WTC11 (cell line): ENCODE data around the gene MORN1. TPM values are rescaled to one million over a fixed set of nuclear protein-coding genes. Genes with fewer than 3 reads are reported as not detected.

Source experiments
- ATAC-seq: fragments of 200-7000 bp; cut with Tn5 transposase; 2 replicates; pipeline ENCODE4 v1.10.0; 2021; ENCODE audit warnings: mild to moderate bottlenecking, moderate library complexity
- CTCF ChIA-PET: fragments of 300-600 bp; sonication (Branson Sonifier 250); formaldehyde crosslinking; loops from one replicate; lab custom pipeline; 2021; ENCODE audit warnings: antibody characterized with exemption; lab: Charles Lee
- POLR2A ChIA-PET: fragments of 350-600 bp; sonication (Branson Sonifier 250); formaldehyde crosslinking; loops from one replicate; lab custom pipeline; 2021; ENCODE audit warnings: antibody characterized with exemption; lab: Charles Lee
- DNase-seq: peaks from one replicate; pipeline ENCODE4 v3.0.0; 2021; ENCODE audit warnings: low spot score
- H3K27ac Mint-ChIP-seq: 2 replicates; pipeline ENCODE4 v1.8.0; 2021; ENCODE audit warnings: mixed read lengths
- H3K27me3 Mint-ChIP-seq: 2 replicates; pipeline ENCODE4 v1.8.0; 2021; ENCODE audit warnings: low read depth, mild to moderate bottlenecking, moderate library complexity, mixed read lengths
- H3K36me3 Mint-ChIP-seq: 2 replicates; pipeline ENCODE4 v1.8.0; 2021; ENCODE audit warnings: mixed read lengths
- H3K4me1 Mint-ChIP-seq: 2 replicates; pipeline ENCODE4 v1.8.0; 2022; ENCODE audit warnings: mixed read lengths
- H3K4me3 Mint-ChIP-seq: 2 replicates; pipeline ENCODE4 v1.8.0; 2021; ENCODE audit warnings: mild to moderate bottlenecking, moderate library complexity, mixed read lengths
- H3K9me3 Mint-ChIP-seq: 2 replicates; pipeline ENCODE4 v1.8.0; 2021; ENCODE audit warnings: mixed read lengths
- CBFB ChIP-seq: sonication (generic); formaldehyde crosslinking; IDR thresholded peaks from 2 replicates; pipeline ENCODE4 v1.8.1; 2022; ENCODE audit warnings: mild to moderate bottlenecking, low read depth, missing genetic modification reagents
- IRF2 ChIP-seq: sonication (generic); formaldehyde crosslinking; IDR thresholded peaks from 2 replicates; pipeline ENCODE4 v1.8.0; 2022; ENCODE audit warnings: low read depth, missing genetic modification reagents, borderline replicate concordance
- JUN ChIP-seq: sonication (generic); formaldehyde crosslinking; IDR thresholded peaks from 2 replicates; pipeline ENCODE4 v1.8.0; 2023; ENCODE audit warnings: mild to moderate bottlenecking, missing genetic modification reagents
- NFYB ChIP-seq: sonication (generic); formaldehyde crosslinking; conservative IDR thresholded peaks from 2 replicates; pipeline ENCODE4 v1.8.0; 2022; ENCODE audit warnings: low read depth, missing genetic modification reagents
- NR2C2 ChIP-seq: sonication (generic); formaldehyde crosslinking; IDR thresholded peaks from 2 replicates; pipeline ENCODE4 v1.8.0; 2022; ENCODE audit warnings: mild to moderate bottlenecking, missing genetic modification reagents
- RELA ChIP-seq: sonication (generic); formaldehyde crosslinking; IDR thresholded peaks from 2 replicates; pipeline ENCODE4 v1.8.1; 2022; ENCODE audit warnings: missing genetic modification reagents, mild to moderate bottlenecking, borderline replicate concordance
- SMAD3 ChIP-seq: sonication (generic); formaldehyde crosslinking; IDR thresholded peaks from 2 replicates; pipeline ENCODE4 v1.8.0; 2022; ENCODE audit warnings: missing genetic modification reagents, mild to moderate bottlenecking, borderline replicate concordance
- SMAD4 ChIP-seq: sonication (generic); formaldehyde crosslinking; IDR thresholded peaks from 2 replicates; pipeline ENCODE4 v1.8.0; 2022; ENCODE audit warnings: mild to moderate bottlenecking, missing genetic modification reagents
- SOX15 ChIP-seq: fragments of 250-450 bp; sonication (Bioruptor Pico); IDR thresholded peaks from 2 replicates; pipeline ENCODE4 v1.9.0; 2021; ENCODE audit warnings: mild to moderate bottlenecking
- TCF7 ChIP-seq: sonication (generic); formaldehyde crosslinking; IDR thresholded peaks from 2 replicates; pipeline ENCODE4 v1.8.0; 2022; ENCODE audit warnings: mild to moderate bottlenecking, low read depth, missing genetic modification reagents, moderate library complexity
- ZNF121 ChIP-seq: sonication (generic); formaldehyde crosslinking; IDR thresholded peaks from 2 replicates; pipeline ENCODE4 v1.8.0; 2023; ENCODE audit warnings: missing genetic modification reagents
- ZNF317 ChIP-seq: sonication (generic); formaldehyde crosslinking; IDR thresholded peaks from 2 replicates; pipeline ENCODE4 v1.8.1; 2023; ENCODE audit warnings: low read depth, mild to moderate bottlenecking, moderate library complexity, missing genetic modification reagents, borderline replicate concordance
- total RNA-seq: library from RNA; stranded (reverse); gene quantifications from 3 replicates; pipeline ENCODE4 v1.2.3, GENCODE V29; 2021
- TF ChIP-seq, protein P1 (sequence below): fragments of 250-450 bp; sonication (Bioruptor Pico); IDR thresholded peaks from 2 replicates; pipeline ENCODE4 v1.9.0; 2021; ENCODE audit warnings: mild to moderate bottlenecking, borderline replicate concordance
- TF ChIP-seq, protein P2 (sequence below): sonication (generic); formaldehyde crosslinking; IDR thresholded peaks from 2 replicates; pipeline ENCODE4 v1.8.0; 2023; ENCODE audit warnings: missing genetic modification reagents, mild to moderate bottlenecking, borderline replicate concordance
- TF ChIP-seq, protein P3 (sequence below): sonication (generic); formaldehyde crosslinking; IDR thresholded peaks from 2 replicates; pipeline ENCODE4 v1.8.1; 2023; ENCODE audit warnings: mild to moderate bottlenecking, moderate library complexity, missing genetic modification reagents
- TF ChIP-seq, protein P4 (sequence below): sonication (generic); formaldehyde crosslinking; IDR thresholded peaks from 2 replicates; pipeline ENCODE4 v1.8.0; 2023; ENCODE audit warnings: missing genetic modification reagents
- TF ChIP-seq, protein P5 (sequence below): sonication (generic); formaldehyde crosslinking; IDR thresholded peaks from 2 replicates; pipeline ENCODE4 v1.8.0; 2022; ENCODE audit warnings: mild to moderate bottlenecking, missing genetic modification reagents
- TF ChIP-seq, protein P6 (sequence below): fragments of 250-450 bp; sonication (Bioruptor Pico); IDR thresholded peaks from 2 replicates; pipeline ENCODE4 v1.9.0; 2021; ENCODE audit warnings: mild to moderate bottlenecking
- TF ChIP-seq, protein P7 (sequence below): sonication (generic); formaldehyde crosslinking; conservative IDR thresholded peaks from 2 replicates; pipeline ENCODE4 v1.8.1; 2023; ENCODE audit warnings: mild to moderate bottlenecking, low read depth, missing genetic modification reagents, moderate library complexity

Gene MORN1
- total RNA-seq, 1 experiment from 2014 or later = 14.5 TPM

DNA sequence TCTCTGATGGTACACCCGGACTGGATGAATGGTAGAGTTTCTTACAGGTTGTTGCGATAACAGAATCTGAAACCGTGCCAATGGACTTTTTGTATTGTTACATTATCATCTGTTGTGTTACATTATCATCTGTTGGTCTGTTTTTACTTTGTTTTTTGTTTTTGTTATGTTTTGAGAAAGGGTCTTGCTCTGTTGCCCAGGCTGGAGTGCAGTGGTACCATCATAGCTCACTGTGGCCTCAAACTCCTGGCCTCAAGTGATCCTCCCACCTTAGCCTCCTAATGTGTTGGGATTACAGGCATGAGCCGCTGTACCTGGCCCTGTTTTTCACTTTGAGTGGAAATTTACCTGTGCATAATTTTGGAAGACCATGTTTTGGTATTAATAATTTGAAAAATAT, 31.2 kb upstream of the MORN1 start:
- H3K36me3 Mint-ChIP-seq = no peaks in the 10 kb centered on the region
- ChIA-PET POLR2A (no interaction called here), CTCF (no interaction called here)
- DNase-seq (no peak), ATAC-seq (no peak)
- H3K27ac Mint-ChIP-seq = no peak overlapping the region
- no peaks in the 10 kb centered on the region for H3K4me1 Mint-ChIP-seq
- peaks cover 26% of the 10 kb centered on the region for H3K27me3 Mint-ChIP-seq
- peaks cover 15% of the 10 kb centered on the region for H3K9me3 Mint-ChIP-seq
- no peak overlapping the region for H3K4me3 Mint-ChIP-seq
- TF ChIP-seq NR2C2 (no peak), SMAD4 (no peak), ZNF121 (0 out of 2 replicates have a peak, but pooled peaks have one; percentile 5), JUN (no peak)
- TF ChIP-seq, protein P1, sequence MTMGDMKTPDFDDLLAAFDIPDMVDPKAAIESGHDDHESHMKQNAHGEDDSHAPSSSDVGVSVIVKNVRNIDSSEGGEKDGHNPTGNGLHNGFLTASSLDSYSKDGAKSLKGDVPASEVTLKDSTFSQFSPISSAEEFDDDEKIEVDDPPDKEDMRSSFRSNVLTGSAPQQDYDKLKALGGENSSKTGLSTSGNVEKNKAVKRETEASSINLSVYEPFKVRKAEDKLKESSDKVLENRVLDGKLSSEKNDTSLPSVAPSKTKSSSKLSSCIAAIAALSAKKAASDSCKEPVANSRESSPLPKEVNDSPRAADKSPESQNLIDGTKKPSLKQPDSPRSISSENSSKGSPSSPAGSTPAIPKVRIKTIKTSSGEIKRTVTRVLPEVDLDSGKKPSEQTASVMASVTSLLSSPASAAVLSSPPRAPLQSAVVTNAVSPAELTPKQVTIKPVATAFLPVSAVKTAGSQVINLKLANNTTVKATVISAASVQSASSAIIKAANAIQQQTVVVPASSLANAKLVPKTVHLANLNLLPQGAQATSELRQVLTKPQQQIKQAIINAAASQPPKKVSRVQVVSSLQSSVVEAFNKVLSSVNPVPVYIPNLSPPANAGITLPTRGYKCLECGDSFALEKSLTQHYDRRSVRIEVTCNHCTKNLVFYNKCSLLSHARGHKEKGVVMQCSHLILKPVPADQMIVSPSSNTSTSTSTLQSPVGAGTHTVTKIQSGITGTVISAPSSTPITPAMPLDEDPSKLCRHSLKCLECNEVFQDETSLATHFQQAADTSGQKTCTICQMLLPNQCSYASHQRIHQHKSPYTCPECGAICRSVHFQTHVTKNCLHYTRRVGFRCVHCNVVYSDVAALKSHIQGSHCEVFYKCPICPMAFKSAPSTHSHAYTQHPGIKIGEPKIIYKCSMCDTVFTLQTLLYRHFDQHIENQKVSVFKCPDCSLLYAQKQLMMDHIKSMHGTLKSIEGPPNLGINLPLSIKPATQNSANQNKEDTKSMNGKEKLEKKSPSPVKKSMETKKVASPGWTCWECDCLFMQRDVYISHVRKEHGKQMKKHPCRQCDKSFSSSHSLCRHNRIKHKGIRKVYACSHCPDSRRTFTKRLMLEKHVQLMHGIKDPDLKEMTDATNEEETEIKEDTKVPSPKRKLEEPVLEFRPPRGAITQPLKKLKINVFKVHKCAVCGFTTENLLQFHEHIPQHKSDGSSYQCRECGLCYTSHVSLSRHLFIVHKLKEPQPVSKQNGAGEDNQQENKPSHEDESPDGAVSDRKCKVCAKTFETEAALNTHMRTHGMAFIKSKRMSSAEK = no peak
- TF ChIP-seq, protein P2, sequence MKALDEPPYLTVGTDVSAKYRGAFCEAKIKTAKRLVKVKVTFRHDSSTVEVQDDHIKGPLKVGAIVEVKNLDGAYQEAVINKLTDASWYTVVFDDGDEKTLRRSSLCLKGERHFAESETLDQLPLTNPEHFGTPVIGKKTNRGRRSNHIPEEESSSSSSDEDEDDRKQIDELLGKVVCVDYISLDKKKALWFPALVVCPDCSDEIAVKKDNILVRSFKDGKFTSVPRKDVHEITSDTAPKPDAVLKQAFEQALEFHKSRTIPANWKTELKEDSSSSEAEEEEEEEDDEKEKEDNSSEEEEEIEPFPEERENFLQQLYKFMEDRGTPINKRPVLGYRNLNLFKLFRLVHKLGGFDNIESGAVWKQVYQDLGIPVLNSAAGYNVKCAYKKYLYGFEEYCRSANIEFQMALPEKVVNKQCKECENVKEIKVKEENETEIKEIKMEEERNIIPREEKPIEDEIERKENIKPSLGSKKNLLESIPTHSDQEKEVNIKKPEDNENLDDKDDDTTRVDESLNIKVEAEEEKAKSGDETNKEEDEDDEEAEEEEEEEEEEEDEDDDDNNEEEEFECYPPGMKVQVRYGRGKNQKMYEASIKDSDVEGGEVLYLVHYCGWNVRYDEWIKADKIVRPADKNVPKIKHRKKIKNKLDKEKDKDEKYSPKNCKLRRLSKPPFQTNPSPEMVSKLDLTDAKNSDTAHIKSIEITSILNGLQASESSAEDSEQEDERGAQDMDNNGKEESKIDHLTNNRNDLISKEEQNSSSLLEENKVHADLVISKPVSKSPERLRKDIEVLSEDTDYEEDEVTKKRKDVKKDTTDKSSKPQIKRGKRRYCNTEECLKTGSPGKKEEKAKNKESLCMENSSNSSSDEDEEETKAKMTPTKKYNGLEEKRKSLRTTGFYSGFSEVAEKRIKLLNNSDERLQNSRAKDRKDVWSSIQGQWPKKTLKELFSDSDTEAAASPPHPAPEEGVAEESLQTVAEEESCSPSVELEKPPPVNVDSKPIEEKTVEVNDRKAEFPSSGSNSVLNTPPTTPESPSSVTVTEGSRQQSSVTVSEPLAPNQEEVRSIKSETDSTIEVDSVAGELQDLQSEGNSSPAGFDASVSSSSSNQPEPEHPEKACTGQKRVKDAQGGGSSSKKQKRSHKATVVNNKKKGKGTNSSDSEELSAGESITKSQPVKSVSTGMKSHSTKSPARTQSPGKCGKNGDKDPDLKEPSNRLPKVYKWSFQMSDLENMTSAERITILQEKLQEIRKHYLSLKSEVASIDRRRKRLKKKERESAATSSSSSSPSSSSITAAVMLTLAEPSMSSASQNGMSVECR (CRISPR knock-in tag) = no peak

DNA sequence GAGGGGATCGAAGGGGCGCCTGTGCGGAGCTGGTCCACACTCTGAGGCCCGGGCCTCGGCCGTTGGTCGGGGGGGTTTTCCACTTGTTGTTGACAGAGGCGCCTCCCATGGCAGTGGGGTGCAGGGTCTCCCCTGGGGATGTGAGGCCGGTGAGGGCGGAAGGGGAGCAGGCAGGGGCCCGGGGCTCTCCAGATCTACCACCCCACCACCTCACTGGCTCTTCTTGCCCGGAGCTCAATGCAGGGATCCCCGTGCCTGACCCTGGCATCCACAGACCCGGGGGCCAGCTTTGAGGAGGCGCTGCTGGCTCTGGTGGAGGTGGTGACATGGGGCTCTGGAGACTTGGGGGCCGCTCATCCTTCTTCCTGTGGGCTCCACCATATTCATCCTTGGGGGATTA, 28.1 kb upstream of the MORN1 start:
- POLR2A ChIA-PET = no interaction called here
- no peaks in the 10 kb centered on the region for H3K36me3 Mint-ChIP-seq
- peaks cover 9% of the 10 kb centered on the region for H3K4me1 Mint-ChIP-seq
- peaks cover 15% of the 10 kb centered on the region for H3K9me3 Mint-ChIP-seq
- no peak overlapping the region for H3K4me3 Mint-ChIP-seq
- ATAC-seq = no peak
- CTCF ChIA-PET = interaction anchor here (1.2 to 2.1 kb wide), 2 partner anchors 42 to 224 kb away, joined by 3 to 6 read pairs; partner anchors contain the start of gene FAAP20
- no peak for DNase-seq
- H3K27ac Mint-ChIP-seq = no peak overlapping the region
- peaks cover 24% of the 10 kb centered on the region for H3K27me3 Mint-ChIP-seq
- no peak for TF ChIP-seq SMAD3 (CRISPR knock-in tag)
- TF ChIP-seq, protein P3, sequence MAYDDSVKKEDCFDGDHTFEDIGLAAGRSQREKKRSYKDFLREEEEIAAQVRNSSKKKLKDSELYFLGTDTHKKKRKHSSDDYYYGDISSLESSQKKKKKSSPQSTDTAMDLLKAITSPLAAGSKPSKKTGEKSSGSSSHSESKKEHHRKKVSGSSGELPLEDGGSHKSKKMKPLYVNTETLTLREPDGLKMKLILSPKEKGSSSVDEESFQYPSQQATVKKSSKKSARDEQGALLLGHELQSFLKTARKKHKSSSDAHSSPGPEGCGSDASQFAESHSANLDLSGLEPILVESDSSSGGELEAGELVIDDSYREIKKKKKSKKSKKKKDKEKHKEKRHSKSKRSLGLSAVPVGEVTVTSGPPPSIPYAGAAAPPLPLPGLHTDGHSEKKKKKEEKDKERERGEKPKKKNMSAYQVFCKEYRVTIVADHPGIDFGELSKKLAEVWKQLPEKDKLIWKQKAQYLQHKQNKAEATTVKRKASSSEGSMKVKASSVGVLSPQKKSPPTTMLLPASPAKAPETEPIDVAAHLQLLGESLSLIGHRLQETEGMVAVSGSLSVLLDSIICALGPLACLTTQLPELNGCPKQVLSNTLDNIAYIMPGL (CRISPR knock-in tag) = no peak
- no peak for TF ChIP-seq ZNF317 (CRISPR knock-in tag)
- TF ChIP-seq, protein P4, sequence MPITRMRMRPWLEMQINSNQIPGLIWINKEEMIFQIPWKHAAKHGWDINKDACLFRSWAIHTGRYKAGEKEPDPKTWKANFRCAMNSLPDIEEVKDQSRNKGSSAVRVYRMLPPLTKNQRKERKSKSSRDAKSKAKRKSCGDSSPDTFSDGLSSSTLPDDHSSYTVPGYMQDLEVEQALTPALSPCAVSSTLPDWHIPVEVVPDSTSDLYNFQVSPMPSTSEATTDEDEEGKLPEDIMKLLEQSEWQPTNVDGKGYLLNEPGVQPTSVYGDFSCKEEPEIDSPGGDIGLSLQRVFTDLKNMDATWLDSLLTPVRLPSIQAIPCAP (CRISPR knock-in tag) = no peak
- TF ChIP-seq SOX15 = no peak
- TF ChIP-seq RELA (CRISPR knock-in tag) = no peak
- TF ChIP-seq, protein P5, sequence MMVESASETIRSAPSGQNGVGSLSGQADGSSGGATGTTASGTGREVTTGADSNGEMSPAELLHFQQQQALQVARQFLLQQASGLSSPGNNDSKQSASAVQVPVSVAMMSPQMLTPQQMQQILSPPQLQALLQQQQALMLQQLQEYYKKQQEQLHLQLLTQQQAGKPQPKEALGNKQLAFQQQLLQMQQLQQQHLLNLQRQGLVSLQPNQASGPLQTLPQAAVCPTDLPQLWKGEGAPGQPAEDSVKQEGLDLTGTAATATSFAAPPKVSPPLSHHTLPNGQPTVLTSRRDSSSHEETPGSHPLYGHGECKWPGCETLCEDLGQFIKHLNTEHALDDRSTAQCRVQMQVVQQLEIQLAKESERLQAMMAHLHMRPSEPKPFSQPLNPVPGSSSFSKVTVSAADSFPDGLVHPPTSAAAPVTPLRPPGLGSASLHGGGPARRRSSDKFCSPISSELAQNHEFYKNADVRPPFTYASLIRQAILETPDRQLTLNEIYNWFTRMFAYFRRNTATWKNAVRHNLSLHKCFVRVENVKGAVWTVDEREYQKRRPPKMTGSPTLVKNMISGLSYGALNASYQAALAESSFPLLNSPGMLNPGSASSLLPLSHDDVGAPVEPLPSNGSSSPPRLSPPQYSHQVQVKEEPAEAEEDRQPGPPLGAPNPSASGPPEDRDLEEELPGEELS (CRISPR knock-in tag) = no peak
- TF ChIP-seq, protein P6, sequence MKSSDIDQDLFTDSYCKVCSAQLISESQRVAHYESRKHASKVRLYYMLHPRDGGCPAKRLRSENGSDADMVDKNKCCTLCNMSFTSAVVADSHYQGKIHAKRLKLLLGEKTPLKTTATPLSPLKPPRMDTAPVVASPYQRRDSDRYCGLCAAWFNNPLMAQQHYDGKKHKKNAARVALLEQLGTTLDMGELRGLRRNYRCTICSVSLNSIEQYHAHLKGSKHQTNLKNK = no peak
- TF ChIP-seq, protein P7, sequence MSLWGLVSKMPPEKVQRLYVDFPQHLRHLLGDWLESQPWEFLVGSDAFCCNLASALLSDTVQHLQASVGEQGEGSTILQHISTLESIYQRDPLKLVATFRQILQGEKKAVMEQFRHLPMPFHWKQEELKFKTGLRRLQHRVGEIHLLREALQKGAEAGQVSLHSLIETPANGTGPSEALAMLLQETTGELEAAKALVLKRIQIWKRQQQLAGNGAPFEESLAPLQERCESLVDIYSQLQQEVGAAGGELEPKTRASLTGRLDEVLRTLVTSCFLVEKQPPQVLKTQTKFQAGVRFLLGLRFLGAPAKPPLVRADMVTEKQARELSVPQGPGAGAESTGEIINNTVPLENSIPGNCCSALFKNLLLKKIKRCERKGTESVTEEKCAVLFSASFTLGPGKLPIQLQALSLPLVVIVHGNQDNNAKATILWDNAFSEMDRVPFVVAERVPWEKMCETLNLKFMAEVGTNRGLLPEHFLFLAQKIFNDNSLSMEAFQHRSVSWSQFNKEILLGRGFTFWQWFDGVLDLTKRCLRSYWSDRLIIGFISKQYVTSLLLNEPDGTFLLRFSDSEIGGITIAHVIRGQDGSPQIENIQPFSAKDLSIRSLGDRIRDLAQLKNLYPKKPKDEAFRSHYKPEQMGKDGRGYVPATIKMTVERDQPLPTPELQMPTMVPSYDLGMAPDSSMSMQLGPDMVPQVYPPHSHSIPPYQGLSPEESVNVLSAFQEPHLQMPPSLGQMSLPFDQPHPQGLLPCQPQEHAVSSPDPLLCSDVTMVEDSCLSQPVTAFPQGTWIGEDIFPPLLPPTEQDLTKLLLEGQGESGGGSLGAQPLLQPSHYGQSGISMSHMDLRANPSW (CRISPR knock-in tag) = no peak
- TF ChIP-seq CBFB = no peak
- TF ChIP-seq NR2C2 = no peak
- TF ChIP-seq IRF2 (CRISPR knock-in tag) = no peak
- no peak for TF ChIP-seq TCF7 (CRISPR knock-in tag)
- TF ChIP-seq NFYB (CRISPR knock-in tag) = no peak
